Endothelial cell of umbilical vein (primary cell): Measurements from ENCODE around the gene TBC1D8B. TPM values are rescaled to one million over a fixed set of nuclear protein-coding genes. Genes with fewer than 3 reads are reported as not detected.

ENCODE experiments used
- BruUV-seq: library from RNA; stranded (reverse); fragments of 400-500 nt; replicated peaks from 2 replicates; lab custom pipeline; 2021; lab: Mats Ljungman, UMichigan
- CTCF ChIA-PET: fragments of 300-600, 350-600 bp; sonication (Branson Sonifier 250); formaldehyde crosslinking; loops from one replicate; lab custom pipeline; 2021; ENCODE audit warnings: antibody characterized with exemption, inconsistent platforms; lab: Charles Lee
- POLR2A ChIA-PET: fragments of 300-600, 350-600 bp; sonication (Branson Sonifier 250); formaldehyde crosslinking; loops from one replicate; lab custom pipeline; 2021; ENCODE audit warnings: antibody characterized with exemption, inconsistent platforms; lab: Charles Lee
- DNase-seq: peaks from one replicate; pipeline ENCODE4 v3.0.0-alpha.2; 2011; ENCODE audit warnings: low read depth, low spot score
- FAIRE-seq: peaks from 2 replicates; lab custom pipeline; 2011; peaks lifted over from hg19 to GRCh38; lab: Jason Lieb, UNC
- H2AFZ ChIP-seq: 2 replicates; pipeline ENCODE4 v1.6.0; 2012; ENCODE audit warnings: low read depth, low read length, control low read depth, inconsistent platforms
- H3K27ac ChIP-seq: 2 replicates; pipeline ENCODE4 v1.5.1; 2011; ENCODE audit warnings: low read depth, mild to moderate bottlenecking, control low read depth, low read length, moderate library complexity; ENCODE audit not compliant: insufficient read depth
- H3K27me3 ChIP-seq, 2 experiments: 2 replicates each; pipeline versions ENCODE4 v1.6.0 to v1.6.1; 2011; ENCODE audit warnings: low read length in 2 of 2, mixed read lengths in 1 of 2; ENCODE audit not compliant: control insufficient read depth in 2 of 2, insufficient read depth in 2 of 2
- H3K36me3 ChIP-seq, 2 experiments: 2 replicates in 1 of 2; 3 replicates in 1 of 2; pipeline ENCODE4 v1.5.1; 2011; ENCODE audit warnings: low read length in 2 of 2, mild to moderate bottlenecking in 1 of 2, moderate library complexity in 1 of 2; ENCODE audit not compliant: control insufficient read depth in 2 of 2, insufficient read depth in 2 of 2; ENCODE audit errors: extremely low read depth in 1 of 2
- H3K4me1 ChIP-seq: 3 replicates; pipeline ENCODE4 v1.5.1; 2011; ENCODE audit warnings: mild to moderate bottlenecking, low read length; ENCODE audit not compliant: control insufficient read depth, insufficient read depth; ENCODE audit errors: extremely low read depth
- H3K4me2 ChIP-seq: 2 replicates; pipeline ENCODE4 v1.6.1; 2011; ENCODE audit warnings: low read length, control low read depth, mixed read lengths; ENCODE audit not compliant: insufficient read depth
- H3K4me3 ChIP-seq, 3 experiments: fragments of 200-600 bp in 1 of 3; sonication (generic), shearing (Covaris generic) in 1 of 3; replicated peaks in 1 of 3; 2 replicates each; pipeline ENCODE4 v1.5.1; 2011 to 2016; ENCODE audit warnings: control low read depth in 3 of 3, low read length in 3 of 3, mild to moderate bottlenecking in 2 of 3, inconsistent platforms in 1 of 3, low read depth in 1 of 3, moderate library complexity in 1 of 3; ENCODE audit not compliant: insufficient read depth in 1 of 3
- H3K79me2 ChIP-seq: 2 replicates; pipeline ENCODE4 v1.6.0; 2012; ENCODE audit warnings: low read length, inconsistent platforms; ENCODE audit not compliant: control insufficient read depth, insufficient read depth
- H3K9ac ChIP-seq: replicated peaks from 2 replicates; pipeline ENCODE3; 2011; ENCODE audit warnings: low read length, control low read depth; ENCODE audit not compliant: insufficient read depth; ENCODE audit errors: extremely low read depth
- H3K9me1 ChIP-seq: replicated peaks from 3 replicates; pipeline ENCODE4 v1.6.0; 2011; ENCODE audit warnings: mild to moderate bottlenecking, low read length; ENCODE audit not compliant: control insufficient read depth, insufficient read depth; ENCODE audit errors: extremely low read depth
- H3K9me3 ChIP-seq: replicated peaks from 2 replicates; pipeline ENCODE4 v1.5.1; 2012; ENCODE audit warnings: low read length, inconsistent platforms; ENCODE audit not compliant: control insufficient read depth, insufficient read depth
- H4K20me1 ChIP-seq: replicated peaks from 2 replicates; pipeline ENCODE3; 2011; ENCODE audit warnings: mild to moderate bottlenecking, low read length; ENCODE audit not compliant: control insufficient read depth, insufficient read depth; ENCODE audit errors: extremely low read depth
- CTCF ChIP-seq, 2 donors: IDR thresholded peaks; 1 replicate in 1 of 2; 2 replicates in 1 of 2; pipeline ENCODE4 v1.5.1; 2011; ENCODE audit warnings: low read length in 2 of 2, mild to moderate bottlenecking in 2 of 2, moderate library complexity in 2 of 2, control low read depth in 1 of 2, inconsistent platforms in 1 of 2, low read depth in 1 of 2; ENCODE audit not compliant: insufficient read depth in 1 of 2; ENCODE audit errors: extremely low read depth in 1 of 2
- EZH2 ChIP-seq: IDR thresholded peaks from 2 replicates; pipeline ENCODE4 v1.6.1; 2012; ENCODE audit warnings: borderline replicate concordance, low read depth, mild to moderate bottlenecking, moderate library complexity, low read length, inconsistent platforms; ENCODE audit not compliant: severe bottlenecking
- FOS ChIP-seq: IDR thresholded peaks from 2 replicates; pipeline ENCODE4 v1.6.1; 2011; ENCODE audit warnings: mild to moderate bottlenecking, low read length, moderate library complexity, borderline replicate concordance; ENCODE audit not compliant: insufficient read depth
- GATA2 ChIP-seq: IDR thresholded peaks from 2 replicates; pipeline ENCODE4 v1.7.0; 2011; ENCODE audit warnings: low read depth, mild to moderate bottlenecking, moderate library complexity, mixed read lengths, low read length; ENCODE audit not compliant: insufficient read length, insufficient read depth
- JUN ChIP-seq: IDR thresholded peaks from 2 replicates; pipeline ENCODE4 v1.6.1; 2011; ENCODE audit warnings: borderline replicate concordance, low read depth; ENCODE audit not compliant: insufficient read length, insufficient read depth
- MAX ChIP-seq: IDR thresholded peaks from 2 replicates; pipeline ENCODE4 v1.6.1; 2011; ENCODE audit not compliant: insufficient read depth, insufficient read length
- MYC ChIP-seq: IDR thresholded peaks from one replicate; pipeline ENCODE4 v1.6.1; 2011; ENCODE audit warnings: mild to moderate bottlenecking, low read depth, low read length
- POLR2A ChIP-seq: IDR thresholded peaks from 2 replicates; pipeline ENCODE4 v1.6.1; 2012; ENCODE audit warnings: low read depth, mild to moderate bottlenecking, control low read depth, low read length
- POLR2AphosphoS5 ChIP-seq: IDR thresholded peaks from 2 replicates; pipeline ENCODE4 v1.6.1; 2012; ENCODE audit warnings: low read depth, mild to moderate bottlenecking, control low read depth, low read length, moderate library complexity; ENCODE audit not compliant: insufficient read depth
- dilution Hi-C: fragments of 300-500 bp; cut with MboI; formaldehyde crosslinking; loops from one replicate; pipeline ENCODE4 v1.15.0; 2019; ENCODE audit warnings: low sequenced_read_pairs; ENCODE audit not compliant: extremely low pct_ligation_motif_present
- intact Hi-C: fragments of 100-400 bp; cut with micrococcal nuclease; formaldehyde crosslinking; loops from one replicate; pipeline ENCODE4 v1.10.0; 2022
- polyA plus RNA-seq, 4 experiments: library from polyadenylated mRNA; depleted of rRNA in 3 of 4; stranded (reverse) in 3 of 4; unstranded in 1 of 4; fragments of >200 nt; gene quantifications; 2 replicates each; pipeline versions ENCODE4 v1.2.1 to v1.2.3, GENCODE V29; 2011 to 2012; ENCODE audit warnings: missing spikeins in 1 of 4
- total RNA-seq: library from RNA; stranded (reverse); gene quantifications from 2 replicates; pipeline ENCODE4 v1.2.3, GENCODE V29; 2021

TBC1D8B gene
- total and polyA plus RNA-seq, 2 donors (not counting 3 experiments of a cell fraction or from before 2014, with no cell fraction given) = 1.4 to 3.9 TPM

GRCh38 chrX:106902684-106903083 lies 100.2 kb downstream of the TBC1D8B start:
- dilution Hi-C loops = no loop called here

More at GRCh38 chrX:106902684-106903083, 100.2 kb downstream of the TBC1D8B start:
- H3K27me3 ChIP-seq = no peaks in the 10 kb centered on the region
- DNase-seq (no peak), FAIRE-seq (no peak)
- no peaks in the 10 kb centered on the region for H3K79me2 ChIP-seq
- H4K20me1 ChIP-seq = no peaks in the 10 kb centered on the region
- TF ChIP-seq JUN (no peak), MYC (no peak), CTCF (IDR thresholded peaks at IDR 0.05; ENCODE audit: extremely low read depth in 1 of 2, insufficient read depth in 1 of 2, low read depth in 1 of 2, low read length in 2 of 2) (no peak), GATA2 (no peak), MAX (no peak), EZH2 (no peak), FOS (no peak), POLR2A (no peak), POLR2AphosphoS5 (no peak)
- CTCF ChIA-PET = interaction anchor here (1.4 to 7.7 kb wide), 2 partner anchors 8 to 57 kb away, joined by 5 to 85 read pairs; no protein-coding TSS in a partner anchor
- intact Hi-C loops = no loop called here
- H3K4me3 ChIP-seq = no peak overlapping the region
- POLR2A ChIA-PET = no interaction called here
- no peak overlapping the region for H3K4me2 ChIP-seq
- H3K9me1 ChIP-seq = no peaks in the 10 kb centered on the region
- H2AFZ ChIP-seq = no peak overlapping the region
- no peak overlapping the region for H3K27ac ChIP-seq
- H3K9ac ChIP-seq = no peak overlapping the region
- no TSS peak for BruUV-seq
- H3K9me3 ChIP-seq = no peaks in the 10 kb centered on the region
- no peaks in the 10 kb centered on the region for H3K36me3 ChIP-seq
- no peaks in the 10 kb centered on the region for H3K4me1 ChIP-seq
